Activated CD4-positive, alpha-beta memory T cell treated with anti-CD3 and anti-CD28 coated beads for 36 hours (primary cell): ENCODE measurements around the gene NPLOC4. TPM values are rescaled to one million over a fixed set of nuclear protein-coding genes. Genes with fewer than 3 reads are reported as not detected.
A peak's percentile ranks its signal among the peaks of the same experiment; 100 is the strongest.

Source experiments
- CTCF ChIA-PET: fragments of 350-600 bp; sonication (Branson Sonifier 250); formaldehyde crosslinking; loops from one replicate; lab custom pipeline; 2021; ENCODE audit warnings: antibody characterized with exemption, inconsistent platforms; lab: Charles Lee
- POLR2A ChIA-PET: fragments of 350-600 bp; sonication (Branson Sonifier 250); formaldehyde crosslinking; loops from one replicate; lab custom pipeline; 2021; ENCODE audit warnings: antibody characterized with exemption; lab: Charles Lee
- DNase-seq: peaks from one replicate; pipeline ENCODE4 v3.0.0-alpha.2; 2020
- H3K27ac Mint-ChIP-seq: one replicate; pipeline ENCODE4 v1.8.0; 2021; ENCODE audit warnings: mixed read lengths
- H3K27me3 Mint-ChIP-seq: one replicate; pipeline ENCODE4 v1.8.0; 2021; ENCODE audit warnings: mixed read lengths
- H3K36me3 Mint-ChIP-seq: one replicate; pipeline ENCODE4 v1.8.0; 2021; ENCODE audit warnings: mixed read lengths
- H3K4me1 Mint-ChIP-seq: one replicate; pipeline ENCODE4 v1.8.0; 2021; ENCODE audit warnings: low read depth, mixed read lengths
- H3K4me3 Mint-ChIP-seq: one replicate; pipeline ENCODE4 v1.8.0; 2021; ENCODE audit warnings: mild to moderate bottlenecking, mixed read lengths
- H3K9me3 Mint-ChIP-seq: one replicate; pipeline ENCODE4 v1.8.0; 2021; ENCODE audit warnings: mixed read lengths
- intact Hi-C: fragments of 100-400 bp; cut with micrococcal nuclease; formaldehyde crosslinking; loops from one replicate; pipeline ENCODE4 v1.15.1; 2023
- total RNA-seq, 2 experiments: library from RNA; stranded (reverse); gene quantifications; one replicate each; pipeline ENCODE4 v1.2.3, GENCODE V29; 2021

The NPLOC4 gene
- total RNA-seq, 2 experiments from 2014 or later, result 78.4 to 93.2 TPM

- no peak overlapping the region for H3K4me3 Mint-ChIP-seq
- intact Hi-C loops, result no loop called here
- peaks cover 37% of the 10 kb centered on the region for H3K36me3 Mint-ChIP-seq
- no peaks in the 10 kb centered on the region for H3K9me3 Mint-ChIP-seq
- H3K27ac Mint-ChIP-seq, result no peak overlapping the region
- ChIA-PET CTCF (interaction anchor here (1.1 to 2.3 kb wide), 2 partner anchors 20 to 61 kb away, joined by 3 to 7 read pairs; no protein-coding TSS in a partner anchor), POLR2A (no interaction called here)
- no peak for DNase-seq
- peaks cover 11% of the 10 kb centered on the region for H3K4me1 Mint-ChIP-seq
- H3K27me3 Mint-ChIP-seq, result no peaks in the 10 kb centered on the region
Observed at GRCh38 chr17:81580481-81580880, 56.4 kb downstream of the NPLOC4 start.

- no peak for DNase-seq
- no peaks in the 10 kb centered on the region for H3K27me3 Mint-ChIP-seq
- H3K36me3 Mint-ChIP-seq, result peaks cover 33% of the 10 kb centered on the region
- POLR2A ChIA-PET, result no interaction called here
- no peak overlapping the region for H3K4me3 Mint-ChIP-seq
- peak overlapping the region; percentile 3 for H3K27ac Mint-ChIP-seq
- CTCF ChIA-PET, result interaction anchor here (0.6 to 2.3 kb wide), 3 partner anchors 21 to 288 kb away, joined by 3 to 7 read pairs (median 3); no protein-coding TSS in a partner anchor
- peaks cover 11% of the 10 kb centered on the region for H3K4me1 Mint-ChIP-seq
- intact Hi-C loops, result no loop called here
- no peaks in the 10 kb centered on the region for H3K9me3 Mint-ChIP-seq
Observed at GRCh38 chr17:81579821-81580321, 57.0 kb downstream of the NPLOC4 start.

GRCh38 chr17:81579298-81579697, 57.6 kb downstream of the NPLOC4 start:
- Mint-ChIP-seq H3K36me3 (peaks cover 30% of the 10 kb centered on the region), H3K9me3 (no peaks in the 10 kb centered on the region), H3K4me1 (peaks cover 11% of the 10 kb centered on the region), H3K27me3 (no peaks in the 10 kb centered on the region), H3K27ac (peak overlapping the region; percentile 3), H3K4me3 (no peak overlapping the region)
- intact Hi-C loops, result no loop called here
- no peak for DNase-seq
- ChIA-PET CTCF (interaction anchor here (0.6 to 2.3 kb wide), 3 partner anchors 22 to 288 kb away, joined by 3 to 7 read pairs (median 3); no protein-coding TSS in a partner anchor), POLR2A (interaction anchor here (0.7 kb wide), 1 partner anchor 36 kb away, joined by 3 read pairs; no protein-coding TSS in a partner anchor)

- Mint-ChIP-seq H3K4me3 (no peak overlapping the region), H3K27ac (no peak overlapping the region), H3K36me3 (peaks cover 30% of the 10 kb centered on the region), H3K9me3 (no peaks in the 10 kb centered on the region), H3K4me1 (peaks cover 11% of the 10 kb centered on the region), H3K27me3 (no peaks in the 10 kb centered on the region)
- DNase-seq, result peak; percentile 24
- POLR2A ChIA-PET, result interaction anchor here (0.7 kb wide), 1 partner anchor 35 kb away, joined by 3 read pairs; no protein-coding TSS in a partner anchor
- intact Hi-C loops, result no loop called here
- CTCF ChIA-PET, result interaction anchor here (2.3 kb wide), 1 partner anchor 22 kb away, joined by 7 read pairs; no protein-coding TSS in a partner anchor
Observed at GRCh38 chr17:81578561-81579225, 58.2 kb downstream of the NPLOC4 start.

GRCh38 chr17:81578038-81578441, 58.9 kb downstream of the NPLOC4 start:
- Mint-ChIP-seq H3K36me3 (peaks cover 28% of the 10 kb centered on the region), H3K27ac (no peak overlapping the region), H3K9me3 (no peaks in the 10 kb centered on the region), H3K4me1 (peaks cover 11% of the 10 kb centered on the region), H3K27me3 (no peaks in the 10 kb centered on the region), H3K4me3 (no peak overlapping the region)
- ChIA-PET CTCF (interaction anchor here (1.4 kb wide), 1 partner anchor 23 kb away, joined by 6 read pairs; no protein-coding TSS in a partner anchor), POLR2A (no interaction called here)
- intact Hi-C loops, result no loop called here
- no peak for DNase-seq

GRCh38 chr17:81577278-81578000, 59.5 kb downstream of the NPLOC4 start:
- DNase-seq, result no peak
- ChIA-PET POLR2A (no interaction called here), CTCF (interaction anchor here (1.4 kb wide), 1 partner anchor 24 kb away, joined by 6 read pairs; no protein-coding TSS in a partner anchor)
- peaks cover 11% of the 10 kb centered on the region for H3K4me1 Mint-ChIP-seq
- intact Hi-C loops, result no loop called here
- no peaks in the 10 kb centered on the region for H3K9me3 Mint-ChIP-seq
- H3K27me3 Mint-ChIP-seq, result no peaks in the 10 kb centered on the region
- peaks cover 30% of the 10 kb centered on the region for H3K36me3 Mint-ChIP-seq
- no peak overlapping the region for H3K4me3 Mint-ChIP-seq
- no peak overlapping the region for H3K27ac Mint-ChIP-seq

GRCh38 chr17:81576621-81577277, 60.2 kb downstream of the NPLOC4 start:
- H3K27me3 Mint-ChIP-seq, result no peaks in the 10 kb centered on the region
- peaks cover 11% of the 10 kb centered on the region for H3K4me1 Mint-ChIP-seq
- H3K9me3 Mint-ChIP-seq, result no peaks in the 10 kb centered on the region
- no peak for DNase-seq
- H3K36me3 Mint-ChIP-seq, result peaks cover 27% of the 10 kb centered on the region
- H3K27ac Mint-ChIP-seq, result no peak overlapping the region
- POLR2A ChIA-PET, result no interaction called here
- H3K4me3 Mint-ChIP-seq, result no peak overlapping the region
- intact Hi-C loops, result no loop called here
- CTCF ChIA-PET, result interaction anchor here (1.4 kb wide), 1 partner anchor 24 kb away, joined by 6 read pairs; no protein-coding TSS in a partner anchor

- POLR2A ChIA-PET, result no interaction called here
- intact Hi-C loops, result no loop called here
- peaks cover 11% of the 10 kb centered on the region for H3K4me1 Mint-ChIP-seq
- H3K27ac Mint-ChIP-seq, result no peak overlapping the region
- H3K27me3 Mint-ChIP-seq, result no peaks in the 10 kb centered on the region
- peaks cover 25% of the 10 kb centered on the region for H3K36me3 Mint-ChIP-seq
- H3K4me3 Mint-ChIP-seq, result no peak overlapping the region
- CTCF ChIA-PET, result no interaction called here
- no peaks in the 10 kb centered on the region for H3K9me3 Mint-ChIP-seq
- no peak for DNase-seq
Observed at GRCh38 chr17:81575836-81576235, 61.1 kb downstream of the NPLOC4 start.

- no peak for DNase-seq
- H3K27me3 Mint-ChIP-seq, result no peaks in the 10 kb centered on the region
- H3K36me3 Mint-ChIP-seq, result peaks cover 23% of the 10 kb centered on the region
- H3K9me3 Mint-ChIP-seq, result no peaks in the 10 kb centered on the region
- H3K4me1 Mint-ChIP-seq, result peaks cover 6% of the 10 kb centered on the region
- H3K27ac Mint-ChIP-seq, result no peak overlapping the region
- POLR2A ChIA-PET, result no interaction called here
- CTCF ChIA-PET, result interaction anchor here (2.8 kb wide), 1 partner anchor 27 kb away, joined by 9 read pairs; no protein-coding TSS in a partner anchor
- H3K4me3 Mint-ChIP-seq, result no peak overlapping the region
- intact Hi-C loops, result no loop called here
Observed at GRCh38 chr17:81574643-81574956, 62.3 kb downstream of the NPLOC4 start.

- CTCF ChIA-PET, result interaction anchor here (2.8 kb wide), 1 partner anchor 27 kb away, joined by 9 read pairs; no protein-coding TSS in a partner anchor
- H3K36me3 Mint-ChIP-seq, result peaks cover 21% of the 10 kb centered on the region
- no peak overlapping the region for H3K27ac Mint-ChIP-seq
- no peaks in the 10 kb centered on the region for H3K27me3 Mint-ChIP-seq
- H3K9me3 Mint-ChIP-seq, result no peaks in the 10 kb centered on the region
- no peak for DNase-seq
- H3K4me1 Mint-ChIP-seq, result peaks cover 3% of the 10 kb centered on the region
- no peak overlapping the region for H3K4me3 Mint-ChIP-seq
- POLR2A ChIA-PET, result no interaction called here
- intact Hi-C loops, result no loop called here
Observed at GRCh38 chr17:81573794-81574642, 62.9 kb downstream of the NPLOC4 start.

- Mint-ChIP-seq H3K4me1 (no peaks in the 10 kb centered on the region), H3K4me3 (no peak overlapping the region), H3K36me3 (peaks cover 22% of the 10 kb centered on the region), H3K27me3 (no peaks in the 10 kb centered on the region), H3K9me3 (no peaks in the 10 kb centered on the region), H3K27ac (no peak overlapping the region)
- POLR2A ChIA-PET, result no interaction called here
- CTCF ChIA-PET, result interaction anchor here (2.8 kb wide), 1 partner anchor 29 kb away, joined by 9 read pairs; no protein-coding TSS in a partner anchor
- intact Hi-C loops, result no loop called here
- no peak for DNase-seq
Observed at GRCh38 chr17:81572563-81573168, 64.2 kb downstream of the NPLOC4 start.
